Large intestine (tissue), 3 donors: ENCODE data around the gene MESP1. TPM values are rescaled to one million over a fixed set of nuclear protein-coding genes. Genes with fewer than 3 reads are reported as not detected.

Experiments
- DNase-seq, 2 donors: peaks; one replicate each; pipeline versions ENCODE4 v3.0.0 to v3.0.0-alpha.2; 2013
- H3K27ac ChIP-seq: one replicate; pipeline ENCODE4 v1.5.1; 2013; ENCODE audit warnings: low read length
- H3K27me3 ChIP-seq: 2 replicates; pipeline ENCODE4 v1.6.1; 2013; ENCODE audit warnings: low read length; ENCODE audit not compliant: control insufficient read depth, insufficient read depth
- H3K36me3 ChIP-seq: 2 replicates; pipeline ENCODE4 v1.6.1; 2013; ENCODE audit warnings: low read length; ENCODE audit not compliant: control insufficient read depth, insufficient read depth
- H3K4me1 ChIP-seq: one replicate; pipeline ENCODE4 v1.6.1; 2013; ENCODE audit warnings: low read length; ENCODE audit not compliant: control insufficient read depth, insufficient read depth
- H3K4me3 ChIP-seq: one replicate; pipeline ENCODE4 v1.5.1; 2013; ENCODE audit warnings: low read length
- H3K9me3 ChIP-seq: one replicate; pipeline ENCODE4 v1.6.1; 2013; ENCODE audit warnings: mild to moderate bottlenecking, low read depth, low read length, moderate library complexity; ENCODE audit not compliant: control insufficient read depth
- WGBS: methylation state at CpG from one replicate; pipeline ENCODE4 v1.1.5; 2013; ENCODE audit warnings: low lambda C conversion rate; ENCODE audit not compliant: insufficient coverage; 5-methylcytosine and 5-hydroxymethylcytosine counted together
- polyA plus RNA-seq: library from polyadenylated mRNA; unstranded; fragments of 120-200 nt; gene quantifications from one replicate; pipeline ENCODE4 v1.2.1, GENCODE V29; 2013

MESP1 gene
- polyA plus RNA-seq, 1 donor = 1.0 TPM

DNA sequence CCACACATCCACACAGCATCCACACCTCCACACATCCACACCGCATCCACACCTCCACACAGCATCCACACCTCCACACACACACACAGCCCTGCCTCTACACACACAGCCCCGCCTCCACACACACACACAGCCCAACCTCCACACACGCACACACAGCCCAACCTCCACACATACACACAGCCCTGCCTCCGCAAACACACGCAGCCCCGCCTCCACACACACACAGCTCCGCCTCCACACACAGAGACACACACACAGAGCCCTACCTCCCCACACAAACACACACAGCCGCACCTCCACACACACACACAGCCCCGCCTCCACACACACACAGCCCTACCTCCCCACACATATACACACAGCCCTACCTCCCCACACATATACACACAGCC lies 4.7 kb downstream of the MESP1 start:
- peaks cover 6% of the 10 kb centered on the region for H3K9me3 ChIP-seq
- no peak overlapping the region for H3K4me3 ChIP-seq
- H3K27ac ChIP-seq = no peak overlapping the region
- peaks cover 32% of the 10 kb centered on the region for H3K27me3 ChIP-seq
- no peaks in the 10 kb centered on the region for H3K36me3 ChIP-seq
- H3K4me1 ChIP-seq = peaks cover 6% of the 10 kb centered on the region
- no CpG with 5 or more reads among the region's 9 CpGs for WGBS
- DNase-seq = no peak

DNA sequence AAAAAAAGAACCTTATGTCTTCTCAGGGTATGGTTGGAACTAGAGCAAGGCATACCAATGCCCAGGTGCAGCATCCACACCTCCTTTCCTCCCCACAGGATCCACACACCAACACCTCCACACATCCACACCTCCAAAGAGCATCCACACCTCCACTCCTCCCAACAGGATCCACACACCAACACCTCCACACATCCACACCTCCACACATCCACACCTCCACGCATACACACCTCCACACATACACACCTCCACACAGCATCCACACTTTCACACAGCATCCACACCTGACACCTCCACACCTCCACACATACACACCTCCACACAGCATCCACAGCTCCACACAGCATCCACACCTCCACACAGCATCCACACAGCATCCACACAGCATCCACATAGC lies 5.3 kb downstream of the MESP1 start:
- WGBS = 60% methylated on average over 1 of the region's 1 CpG
- peaks cover 6% of the 10 kb centered on the region for H3K4me1 ChIP-seq
- DNase-seq = no peak
- peaks cover 6% of the 10 kb centered on the region for H3K9me3 ChIP-seq
- no peak overlapping the region for H3K4me3 ChIP-seq
- peaks cover 32% of the 10 kb centered on the region for H3K27me3 ChIP-seq
- no peak overlapping the region for H3K27ac ChIP-seq
- no peaks in the 10 kb centered on the region for H3K36me3 ChIP-seq

DNA sequence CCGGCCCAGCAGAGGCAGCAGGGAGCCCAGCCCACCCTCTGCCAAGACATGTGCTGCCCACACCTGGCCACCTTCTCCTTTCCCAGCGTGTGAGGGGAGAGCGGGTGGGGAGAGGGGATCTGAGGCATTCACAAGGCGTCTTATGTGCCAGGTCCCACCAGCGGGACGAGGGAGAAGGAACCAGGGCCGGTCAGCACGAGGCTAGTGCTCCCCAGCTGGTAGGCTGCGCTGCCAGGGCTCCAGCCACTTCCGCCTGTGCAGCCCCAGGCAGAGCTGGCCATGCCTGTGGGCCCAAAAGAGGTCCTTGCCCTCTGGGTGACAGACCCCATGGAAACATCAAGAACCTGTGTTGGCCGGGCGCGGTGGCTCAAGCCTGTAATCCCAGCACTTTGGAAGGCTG lies 5.9 kb downstream of the MESP1 start:
- H3K36me3 ChIP-seq = no peaks in the 10 kb centered on the region
- WGBS = no CpG with 5 or more reads among the region's 13 CpGs
- H3K9me3 ChIP-seq = peaks cover 6% of the 10 kb centered on the region

DNA sequence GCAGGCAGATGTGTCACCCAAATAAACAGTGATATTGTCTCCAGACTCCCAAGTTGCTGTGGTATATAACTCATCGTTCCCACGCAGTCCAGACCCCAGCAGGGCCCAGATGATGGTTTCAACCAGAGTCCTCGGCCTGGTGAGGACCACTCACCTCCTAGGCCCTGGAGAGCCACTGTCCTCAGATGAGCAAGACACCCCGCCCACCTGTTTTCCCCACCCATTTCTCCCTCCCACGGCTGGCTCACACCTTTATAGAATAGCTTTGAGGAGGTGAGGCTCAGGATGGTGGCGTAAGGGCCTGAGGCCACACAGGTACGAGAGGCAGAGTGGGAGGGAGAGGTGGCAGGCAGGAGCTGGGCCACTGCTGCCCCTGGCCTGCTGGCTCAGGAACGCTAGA lies 7.5 kb downstream of the MESP1 start:
- WGBS = no CpG with 5 or more reads among the region's 8 CpGs

More for the DNA sequence above, 5.9 kb downstream of the MESP1 start:
- Histone ChIP-seq H3K4me3 (no peak overlapping the region), H3K4me1 (peaks cover 6% of the 10 kb centered on the region), H3K27ac (no peak overlapping the region), H3K27me3 (peaks cover 31% of the 10 kb centered on the region)
- DNase-seq = no peak

DNA sequence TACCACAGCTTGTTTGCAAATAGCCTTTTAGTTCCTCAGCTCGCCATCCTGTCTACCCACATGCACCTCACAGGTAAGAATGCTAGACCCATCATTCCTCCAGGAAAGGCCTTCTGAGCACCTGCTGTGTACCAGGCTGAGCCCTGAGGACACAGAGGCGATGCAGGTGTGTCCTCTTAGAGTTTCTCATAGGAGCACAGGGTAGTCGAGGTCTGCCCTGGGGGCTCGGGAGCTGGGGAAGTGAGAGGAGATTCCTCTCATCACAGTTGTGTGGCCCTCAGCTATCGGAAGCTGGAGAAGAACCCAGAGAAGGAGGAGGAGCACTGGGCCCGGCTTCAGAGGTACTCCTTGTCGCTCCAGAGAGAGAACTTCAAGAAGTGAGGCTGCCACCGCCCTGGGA lies 8.0 kb downstream of the MESP1 start:
- H3K4me3 ChIP-seq = no peak overlapping the region
- WGBS = no CpG with 5 or more reads among the region's 8 CpGs
- no peaks in the 10 kb centered on the region for H3K36me3 ChIP-seq
- no peak overlapping the region for H3K27ac ChIP-seq
- H3K4me1 ChIP-seq = peaks cover 2% of the 10 kb centered on the region
- DNase-seq = no peak
- H3K9me3 ChIP-seq = peaks cover 6% of the 10 kb centered on the region
- H3K27me3 ChIP-seq = peaks cover 12% of the 10 kb centered on the region

More for the DNA sequence above, 7.5 kb downstream of the MESP1 start:
- Histone ChIP-seq H3K36me3 (no peaks in the 10 kb centered on the region), H3K27ac (no peak overlapping the region), H3K4me1 (peaks cover 2% of the 10 kb centered on the region), H3K4me3 (no peak overlapping the region), H3K9me3 (peaks cover 6% of the 10 kb centered on the region), H3K27me3 (peaks cover 18% of the 10 kb centered on the region)
- no peak for DNase-seq

DNA sequence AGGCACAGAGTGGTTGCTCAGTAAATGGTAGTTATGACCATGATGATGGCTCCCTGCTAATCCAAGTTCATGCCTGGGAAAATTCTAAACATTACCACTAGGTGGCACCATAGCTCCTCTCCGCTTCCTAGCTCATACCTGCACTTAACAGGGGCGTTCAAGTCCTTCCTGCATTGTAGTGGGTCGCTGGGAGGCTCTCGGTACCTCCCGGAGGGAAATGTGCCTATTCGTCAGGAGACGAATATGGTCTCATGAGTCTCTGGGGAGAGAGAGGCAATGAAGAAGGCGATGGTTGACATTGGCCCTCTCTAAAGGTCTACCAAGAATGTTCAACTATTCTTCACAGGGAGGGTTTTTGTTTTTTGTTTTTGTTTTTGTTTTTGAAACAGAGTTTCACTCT lies 10.9 kb downstream of the MESP1 start:
- no peaks in the 10 kb centered on the region for H3K36me3 ChIP-seq
- peak; percentile 70 to 71 for DNase-seq
- no peak overlapping the region for H3K4me3 ChIP-seq
- H3K27ac ChIP-seq = no peak overlapping the region
- no CpG with 5 or more reads among the region's 8 CpGs for WGBS
- no peaks in the 10 kb centered on the region for H3K27me3 ChIP-seq
- no peaks in the 10 kb centered on the region for H3K9me3 ChIP-seq
- peaks cover 2% of the 10 kb centered on the region for H3K4me1 ChIP-seq

DNA sequence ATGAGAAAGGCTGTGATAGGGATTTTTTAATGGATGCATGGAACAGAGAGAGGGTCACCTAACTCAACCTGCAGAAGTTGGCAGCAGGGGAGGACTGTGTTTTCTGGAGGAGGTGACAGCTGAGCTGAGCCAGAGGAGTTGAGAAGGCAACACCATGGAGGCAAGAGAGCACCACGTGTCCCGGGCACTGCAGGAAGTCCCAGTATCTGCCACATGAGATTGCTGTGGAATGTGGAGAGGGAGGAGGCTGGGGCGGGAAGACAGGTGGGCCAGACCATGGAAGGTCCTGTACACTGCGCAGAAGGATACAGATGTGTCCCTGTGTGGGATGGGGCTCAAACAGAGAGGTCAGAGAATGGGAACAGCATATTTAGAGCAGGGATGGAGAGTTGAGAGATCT lies 15.3 kb downstream of the MESP1 start:
- peaks cover 3% of the 10 kb centered on the region for H3K27me3 ChIP-seq
- H3K36me3 ChIP-seq = no peaks in the 10 kb centered on the region
- no peak overlapping the region for H3K27ac ChIP-seq
- 100% methylated on average over 1 of the region's 4 CpGs for WGBS
- peaks cover 2% of the 10 kb centered on the region for H3K9me3 ChIP-seq
- no peak for DNase-seq
- peaks cover 2% of the 10 kb centered on the region for H3K4me1 ChIP-seq
- H3K4me3 ChIP-seq = no peak overlapping the region

DNA sequence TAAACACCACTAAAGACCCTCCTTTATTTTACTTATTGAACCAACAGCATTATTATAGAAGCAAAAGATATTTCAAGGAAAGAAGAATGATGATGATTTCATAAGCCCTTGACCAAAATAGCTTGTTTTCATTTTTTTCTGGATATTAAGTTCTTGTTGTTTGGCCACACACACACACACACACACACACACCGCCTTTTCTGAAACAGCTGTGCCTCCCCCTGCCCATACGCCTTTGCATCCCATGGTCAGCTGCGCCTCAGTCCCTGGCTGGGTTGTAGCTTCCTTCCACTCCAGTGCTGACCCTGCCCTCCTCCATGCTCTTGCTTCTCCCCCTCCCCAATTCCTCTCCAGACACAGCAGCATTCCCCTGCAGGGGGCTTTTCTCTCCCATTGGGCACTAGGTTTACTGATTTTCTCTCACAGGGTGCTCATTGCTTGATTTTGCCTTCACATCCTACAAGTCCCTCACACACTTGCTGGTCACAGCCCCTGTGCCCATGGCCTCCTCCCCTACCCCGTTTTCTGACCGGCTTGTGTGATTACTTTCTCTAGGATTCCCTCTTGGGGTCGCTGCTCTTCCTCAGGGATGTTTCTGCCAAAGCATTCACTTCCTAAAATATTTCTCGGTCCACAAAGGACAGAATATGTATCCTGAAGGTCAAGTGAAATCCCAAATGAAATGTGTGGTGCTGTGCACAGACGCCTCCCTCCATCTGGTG lies 18.4 kb downstream of the MESP1 start:
- 69% methylated on average over 2 of the region's 8 CpGs for WGBS
- Histone ChIP-seq H3K36me3 (no peaks in the 10 kb centered on the region), H3K4me1 (no peaks in the 10 kb centered on the region), H3K27me3 (peaks cover 3% of the 10 kb centered on the region), H3K27ac (no peak overlapping the region), H3K4me3 (no peak overlapping the region), H3K9me3 (peaks cover 2% of the 10 kb centered on the region)
- DNase-seq = no peak

DNA sequence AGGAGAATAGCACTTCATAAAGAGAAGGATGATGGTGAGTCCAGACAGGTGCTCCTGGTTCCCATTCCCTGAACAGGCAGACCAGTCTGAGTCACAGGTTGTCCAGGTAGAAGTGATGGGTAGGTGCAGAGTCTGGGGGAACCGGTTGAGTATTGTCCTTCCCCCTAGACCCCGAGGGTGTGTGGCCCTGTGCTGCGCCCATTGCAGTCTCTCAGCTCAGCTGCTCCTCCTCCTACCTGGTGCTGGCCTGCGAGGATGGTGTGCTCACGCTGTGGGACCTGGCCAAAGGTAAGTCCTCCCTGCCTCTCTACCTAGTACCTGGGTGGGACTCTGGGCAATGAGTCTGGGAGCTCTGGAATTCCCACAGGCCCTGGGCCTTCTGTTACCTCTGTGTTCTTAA lies 19.8 kb downstream of the MESP1 start:
- H3K9me3 ChIP-seq = peaks cover 2% of the 10 kb centered on the region
- H3K36me3 ChIP-seq = no peaks in the 10 kb centered on the region
- no CpG with 5 or more reads among the region's 5 CpGs for WGBS
- peak in 1 of 2 donors; percentile 49 for DNase-seq
- H3K27me3 ChIP-seq = peaks cover 3% of the 10 kb centered on the region
- no peaks in the 10 kb centered on the region for H3K4me1 ChIP-seq
- no peak overlapping the region for H3K27ac ChIP-seq
- H3K4me3 ChIP-seq = no peak overlapping the region

DNA sequence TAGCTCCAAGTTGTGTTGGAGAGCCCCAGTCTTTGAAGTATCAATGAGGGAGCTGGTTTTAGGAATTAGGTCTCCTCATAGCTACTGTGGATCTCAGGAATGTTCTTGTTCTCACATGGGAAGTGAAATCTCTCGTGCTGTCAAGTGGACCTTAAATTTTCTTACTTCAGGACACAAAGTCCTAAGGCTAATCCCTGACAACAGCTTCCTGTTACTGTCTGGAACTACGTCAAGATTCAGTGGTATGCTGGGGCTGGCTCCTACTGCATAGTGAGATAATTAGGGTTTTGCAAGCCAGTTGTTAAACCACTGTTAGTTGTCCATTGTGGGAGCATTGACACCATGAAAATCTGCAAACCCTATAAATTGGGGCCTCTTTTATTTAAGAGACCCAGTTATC lies 22.8 kb downstream of the MESP1 start:
- H3K36me3 ChIP-seq = no peaks in the 10 kb centered on the region
- no CpG with 5 or more reads among the region's 2 CpGs for WGBS
- H3K27me3 ChIP-seq = peaks cover 3% of the 10 kb centered on the region
- no peak overlapping the region for H3K4me3 ChIP-seq
- peak; percentile 50 to 80 for DNase-seq
- H3K4me1 ChIP-seq = no peaks in the 10 kb centered on the region
- H3K9me3 ChIP-seq = no peaks in the 10 kb centered on the region
- H3K27ac ChIP-seq = peak overlapping the region; percentile 64

DNA sequence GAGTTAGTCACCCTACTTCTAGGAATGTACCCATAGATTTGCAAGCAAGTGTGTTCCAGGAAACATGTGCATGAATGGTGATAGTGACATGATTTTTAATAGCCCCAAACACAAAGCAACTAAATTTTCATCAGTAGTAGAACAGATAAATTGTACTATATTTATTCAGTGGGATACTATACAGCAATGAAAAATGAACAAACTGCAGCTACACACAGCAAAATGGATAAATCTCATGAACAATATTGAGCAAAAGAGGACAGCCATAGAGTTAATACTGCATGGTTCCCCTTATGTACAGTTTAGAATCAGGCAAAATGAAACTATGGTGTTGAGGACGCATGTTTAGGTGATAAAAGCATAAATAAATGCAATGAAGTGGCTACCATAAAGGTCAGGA lies 26.0 kb downstream of the MESP1 start:
- Histone ChIP-seq H3K4me3 (no peak overlapping the region), H3K36me3 (no peaks in the 10 kb centered on the region), H3K27ac (no peak overlapping the region), H3K9me3 (no peaks in the 10 kb centered on the region), H3K27me3 (no peaks in the 10 kb centered on the region), H3K4me1 (no peaks in the 10 kb centered on the region)
- no CpG with 5 or more reads among the region's 1 CpG for WGBS
- no peak for DNase-seq
